ENCODE results near the gene SV2B.

SV2B gene

GRCh38 chr15:91136386-91136923 lies 36.4 kb downstream of the SV2B start:
- DNase-seq (ENCODE audit: low spot score) = no peak

GRCh38 chr15:91140601-91141000 lies 40.5 kb downstream of the SV2B start:
- DNase-seq (ENCODE audit: low spot score) = no peak

GRCh38 chr15:91141097-91141496 lies 41.0 kb downstream of the SV2B start:
- DNase-seq (ENCODE audit: low spot score) = no peak

- DNase-seq (ENCODE audit: low spot score) = peak; percentile 31
Observed at GRCh38 chr15:91142106-91142744, 42.2 kb downstream of the SV2B start.

- DNase-seq (ENCODE audit: low spot score) = no peak
Observed at GRCh38 chr15:91142946-91143345, 42.9 kb downstream of the SV2B start.

GRCh38 chr15:91146728-91147127 lies 46.7 kb downstream of the SV2B start:
- no peak for DNase-seq (ENCODE audit: low spot score)

GRCh38 chr15:91148243-91148642 lies 48.2 kb downstream of the SV2B start:
- no peak for DNase-seq (ENCODE audit: low spot score)

- no peak for DNase-seq (ENCODE audit: low spot score)
Observed at GRCh38 chr15:91150502-91151160, 50.6 kb downstream of the SV2B start.

GRCh38 chr15:91151781-91152563 lies 51.9 kb downstream of the SV2B start:
- no peak for DNase-seq (ENCODE audit: low spot score)

- no peak for DNase-seq (ENCODE audit: low spot score)
Observed at GRCh38 chr15:91152896-91153581, 53.0 kb downstream of the SV2B start.

GRCh38 chr15:91153954-91154353 lies 53.9 kb downstream of the SV2B start:
- no peak for DNase-seq (ENCODE audit: low spot score)

- DNase-seq (ENCODE audit: low spot score) = no peak
Observed at GRCh38 chr15:91156175-91156726, 56.2 kb downstream of the SV2B start.

GRCh38 chr15:91158415-91159394 lies 58.6 kb downstream of the SV2B start:
- DNase-seq (ENCODE audit: low spot score) = no peak

GRCh38 chr15:91165850-91166249 lies 65.8 kb downstream of the SV2B start:
- no peak for DNase-seq (ENCODE audit: low spot score)

GRCh38 chr15:91168457-91168856 lies 68.4 kb downstream of the SV2B start:
- no peak for DNase-seq (ENCODE audit: low spot score)

- DNase-seq (ENCODE audit: low spot score) = no peak
Observed at GRCh38 chr15:91171334-91171733, 71.3 kb downstream of the SV2B start.

GRCh38 chr15:91182101-91182500 lies 82.0 kb downstream of the SV2B start:
- no peak for DNase-seq (ENCODE audit: low spot score)

GRCh38 chr15:91183596-91183995 lies 83.5 kb downstream of the SV2B start:
- DNase-seq (ENCODE audit: low spot score) = no peak

- DNase-seq (ENCODE audit: low spot score) = no peak
Observed at GRCh38 chr15:91184441-91184840, 84.4 kb downstream of the SV2B start.

- no peak for DNase-seq (ENCODE audit: low spot score)
Observed at GRCh38 chr15:91186904-91187656, 87.0 kb downstream of the SV2B start.
